GM10248 (cell line): ENCODE results near the gene ZNF205.

Experiments used
- CTCF ChIA-PET: fragments of 300-600 bp; sonication (Branson Sonifier 250); formaldehyde crosslinking; extraction: SDS; loops from one replicate; lab custom pipeline; 2021; ENCODE audit warnings: antibody characterized with exemption; lab: Yijun Ruan, JAX
- POLR2A ChIA-PET: fragments of 350-650 bp; sonication (Branson Sonifier 250); formaldehyde crosslinking; extraction: SDS; loops from one replicate; lab custom pipeline; 2020; ENCODE audit warnings: antibody characterized with exemption; lab: Yijun Ruan, JAX
- DNase-seq: peaks from one replicate; pipeline ENCODE4 v3.0.0; 2012; ENCODE audit errors: extremely low spot score
- TF ChIP-seq, protein P1 (sequence below): IDR thresholded peaks from 2 replicates; pipeline ENCODE4 v1.5.1; 2012; ENCODE audit warnings: mild to moderate bottlenecking, low read depth; ENCODE audit errors: extremely low read depth, missing control alignments, control extremely low read depth

Gene ZNF205

DNA sequence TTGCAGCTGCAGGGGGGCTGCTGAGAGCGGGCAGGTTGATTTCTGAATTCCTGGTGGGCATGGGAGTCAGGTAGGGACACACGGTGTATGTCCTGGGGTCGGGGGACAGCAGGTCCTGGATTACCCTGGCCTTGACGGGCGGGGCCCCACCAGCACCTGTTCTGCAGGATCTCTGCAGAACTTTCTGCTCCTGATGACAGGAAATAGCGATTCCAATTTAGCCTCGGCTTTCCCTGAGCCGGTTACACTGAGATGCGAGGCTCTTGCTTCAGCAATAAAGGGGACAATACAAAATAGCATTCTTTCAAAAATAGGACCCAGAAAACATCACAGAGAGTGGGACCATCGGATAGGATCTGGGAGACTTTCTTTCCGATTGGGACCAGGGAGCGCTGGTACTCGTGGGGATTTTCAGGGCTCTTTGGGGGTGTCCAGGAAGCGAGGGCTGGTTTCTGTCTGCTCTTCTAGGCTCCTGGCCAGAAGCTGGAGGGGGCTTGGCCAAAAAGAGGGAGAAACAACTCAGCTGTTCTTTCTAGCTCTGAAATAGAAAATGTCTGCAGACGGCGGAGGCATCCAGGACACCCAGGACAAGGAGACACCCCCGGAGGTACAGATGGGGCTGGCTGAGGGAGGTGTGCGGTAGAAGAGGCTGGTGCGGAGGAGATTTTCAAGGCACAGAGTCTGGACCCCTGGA lies 642 bp downstream of the ZNF205 start:
- ChIA-PET CTCF (interaction anchor here (1.0 to 3.4 kb wide), 6 partner anchors 9 to 82 kb away, joined by 3 to 13 read pairs (median 8); no protein-coding TSS in a partner anchor), POLR2A (no interaction called here)
- no peak for DNase-seq
- TF ChIP-seq, protein P1, sequence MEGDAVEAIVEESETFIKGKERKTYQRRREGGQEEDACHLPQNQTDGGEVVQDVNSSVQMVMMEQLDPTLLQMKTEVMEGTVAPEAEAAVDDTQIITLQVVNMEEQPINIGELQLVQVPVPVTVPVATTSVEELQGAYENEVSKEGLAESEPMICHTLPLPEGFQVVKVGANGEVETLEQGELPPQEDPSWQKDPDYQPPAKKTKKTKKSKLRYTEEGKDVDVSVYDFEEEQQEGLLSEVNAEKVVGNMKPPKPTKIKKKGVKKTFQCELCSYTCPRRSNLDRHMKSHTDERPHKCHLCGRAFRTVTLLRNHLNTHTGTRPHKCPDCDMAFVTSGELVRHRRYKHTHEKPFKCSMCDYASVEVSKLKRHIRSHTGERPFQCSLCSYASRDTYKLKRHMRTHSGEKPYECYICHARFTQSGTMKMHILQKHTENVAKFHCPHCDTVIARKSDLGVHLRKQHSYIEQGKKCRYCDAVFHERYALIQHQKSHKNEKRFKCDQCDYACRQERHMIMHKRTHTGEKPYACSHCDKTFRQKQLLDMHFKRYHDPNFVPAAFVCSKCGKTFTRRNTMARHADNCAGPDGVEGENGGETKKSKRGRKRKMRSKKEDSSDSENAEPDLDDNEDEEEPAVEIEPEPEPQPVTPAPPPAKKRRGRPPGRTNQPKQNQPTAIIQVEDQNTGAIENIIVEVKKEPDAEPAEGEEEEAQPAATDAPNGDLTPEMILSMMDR = no peak

DNA sequence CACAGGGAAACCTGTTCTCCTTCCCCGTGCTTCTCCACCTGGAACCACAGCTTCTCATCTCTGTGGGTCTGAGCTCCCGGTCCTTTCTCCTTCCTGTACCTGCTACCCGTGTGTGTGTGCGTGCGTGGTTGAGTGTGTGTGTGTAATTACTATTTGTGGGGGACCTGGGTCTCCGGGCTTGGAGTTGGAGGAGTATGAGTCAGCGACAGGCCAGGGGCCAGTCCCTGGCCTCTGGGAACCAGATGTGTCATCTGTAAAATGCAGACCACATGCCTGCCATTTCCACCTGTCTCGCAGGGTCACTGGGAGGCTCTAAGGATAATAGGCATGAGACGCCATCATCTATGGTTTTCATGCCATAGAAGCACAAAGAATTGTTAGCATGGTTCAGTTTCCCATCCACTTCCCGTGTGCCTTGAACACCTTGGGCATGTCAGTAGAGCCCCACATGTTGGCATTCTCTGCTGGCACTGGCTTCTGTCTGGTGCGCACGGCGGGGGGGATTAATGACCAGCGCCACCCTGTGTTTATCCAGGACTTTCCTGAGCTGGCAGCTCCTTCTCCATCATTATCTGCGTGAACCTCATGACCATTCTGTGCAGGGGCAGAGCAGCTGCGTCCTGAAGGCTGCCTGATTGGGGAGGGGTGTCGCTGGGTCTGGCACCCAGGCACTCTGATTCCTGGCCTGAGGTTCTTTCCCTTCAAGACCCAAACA lies 1.5 kb downstream of the ZNF205 start:
- DNase-seq = no peak
- TF ChIP-seq, protein P1 = no peak
- ChIA-PET CTCF (interaction anchor here (1.0 to 3.4 kb wide), 6 partner anchors 10 to 83 kb away, joined by 3 to 22 read pairs (median 8); no protein-coding TSS in a partner anchor), POLR2A (no interaction called here)

DNA sequence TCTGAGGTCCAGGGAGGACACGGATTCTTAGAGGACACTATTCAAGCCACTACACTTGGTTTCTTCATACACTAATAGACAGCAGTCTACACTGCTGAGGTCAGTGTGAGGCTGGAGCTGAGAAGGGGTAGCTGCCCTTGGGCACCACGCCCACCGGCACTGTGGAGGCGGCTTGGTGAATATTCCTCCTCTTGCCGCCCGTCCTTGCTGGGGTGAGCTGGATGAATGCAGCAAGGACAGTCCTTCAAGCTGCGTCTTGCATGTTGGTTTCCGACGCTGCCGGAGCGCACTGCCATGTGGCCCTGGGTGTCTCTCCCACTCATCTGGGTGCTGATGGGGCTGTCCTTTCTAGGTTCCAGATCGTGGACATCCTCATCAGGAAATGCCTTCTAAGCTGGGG lies 2.6 kb downstream of the ZNF205 start:
- DNase-seq = no peak
- CTCF ChIA-PET = interaction anchor here (1.0 to 2.6 kb wide), 6 partner anchors 10 to 56 kb away, joined by 3 to 22 read pairs (median 3); no protein-coding TSS in a partner anchor
- TF ChIP-seq, protein P1 = no peak
- POLR2A ChIA-PET = no interaction called here

DNA sequence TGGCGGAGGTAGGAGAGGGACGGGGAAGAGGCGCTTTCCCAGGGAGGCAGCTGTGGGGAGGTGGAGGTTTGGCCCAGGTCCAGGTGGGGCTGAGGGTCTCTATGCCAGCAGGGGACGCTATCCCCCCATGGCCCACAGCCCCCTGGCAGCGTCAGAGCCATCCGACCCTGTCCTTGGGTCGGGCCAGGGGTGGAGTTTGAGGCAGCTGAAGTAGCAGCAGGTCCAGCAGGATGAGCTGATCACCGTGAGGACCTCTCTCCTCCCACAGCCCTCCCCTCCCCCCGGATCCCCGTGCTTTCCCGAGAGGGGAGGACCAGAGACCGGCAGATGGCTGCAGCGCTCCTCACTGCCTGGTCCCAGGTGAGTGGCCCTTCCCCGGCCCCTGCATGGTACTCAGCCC lies 3.2 kb downstream of the ZNF205 start:
- DNase-seq = no peak
- ChIA-PET CTCF (interaction anchor here (1.0 to 2.6 kb wide), 7 partner anchors 10 to 57 kb away, joined by 3 to 22 read pairs (median 3); no protein-coding TSS in a partner anchor), POLR2A (no interaction called here)
- TF ChIP-seq, protein P1 = no peak

DNA sequence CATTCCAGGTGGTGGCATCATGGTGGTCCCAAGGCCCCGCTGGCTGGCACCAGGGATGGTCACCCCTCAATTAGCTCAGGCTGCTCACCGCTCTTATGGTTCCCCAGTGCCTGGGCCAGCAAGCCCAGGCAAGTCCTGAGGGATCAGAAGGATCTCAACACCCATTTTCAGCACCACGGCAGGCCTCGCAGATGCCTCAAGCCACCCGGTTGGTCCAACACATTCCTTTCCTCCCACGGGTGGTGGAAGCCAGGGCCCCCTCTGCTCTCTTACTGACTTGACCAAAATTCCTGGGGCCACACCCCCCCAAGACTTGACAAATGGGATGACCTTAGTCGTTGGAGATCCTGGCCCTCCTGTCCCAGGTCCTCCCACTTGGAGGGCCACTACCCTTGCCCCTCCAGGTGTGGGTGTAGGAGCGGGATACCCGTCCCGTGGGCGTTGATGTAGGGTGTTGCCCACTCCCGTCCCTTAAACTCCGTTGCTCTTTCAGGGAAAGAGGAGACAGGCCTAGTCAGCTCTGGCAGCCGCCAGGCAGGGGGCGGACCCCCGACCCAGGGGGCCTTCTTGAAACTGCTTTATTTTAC lies 5.9 kb downstream of the ZNF205 start:
- DNase-seq = no peak
- TF ChIP-seq, protein P1 = no peak
- POLR2A ChIA-PET = interaction anchor here (0.7 kb wide), 1 partner anchor 8 kb away, joined by 5 read pairs; no protein-coding TSS in a partner anchor
- CTCF ChIA-PET = interaction anchor here (1.2 to 6.9 kb wide), 5 partner anchors 12 to 86 kb away, joined by 3 to 70 read pairs (median 5); partner anchors contain the start of gene ZNF213

DNA sequence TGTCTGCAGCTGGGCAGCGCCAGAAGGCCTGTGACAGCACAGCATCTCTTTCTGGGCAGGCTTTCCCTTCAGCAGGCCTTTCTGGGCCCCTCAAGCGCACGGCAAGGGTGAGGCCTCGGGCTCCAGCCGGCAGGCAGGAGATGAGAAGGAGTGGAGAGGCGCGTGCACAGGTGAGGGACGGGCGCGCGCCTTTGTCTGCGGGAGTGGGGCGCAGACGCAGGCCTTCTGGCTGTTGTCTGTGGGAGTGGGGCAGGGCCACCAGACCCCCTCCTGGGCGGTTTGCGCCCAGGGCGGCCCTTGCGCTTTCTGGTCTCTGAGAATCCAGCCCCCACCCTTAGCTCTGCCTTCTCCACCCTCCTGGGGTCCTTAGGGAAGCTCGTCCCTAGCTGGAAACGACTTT lies 6.5 kb downstream of the ZNF205 start:
- ChIA-PET CTCF (interaction anchor here (1.0 to 6.9 kb wide), 4 partner anchors 11 to 23 kb away, joined by 3 to 70 read pairs (median 4); partner anchors contain the start of gene ZNF213), POLR2A (no interaction called here)

More for the DNA sequence above, 6.5 kb downstream of the ZNF205 start:
- TF ChIP-seq, protein P1 = no peak
- no peak for DNase-seq
